PC-3 (cell line): ENCODE measurements around the gene MYO5B.

Source experiments
- CTCF ChIP-seq: fragments of 300-600 bp; sonication (generic); conservative IDR thresholded peaks from 2 replicates; pipeline ENCODE4 v1.5.1; 2017; ENCODE audit warnings: antibody characterized with exemption, low read depth, mild to moderate bottlenecking, low read length
- EZH2 ChIP-seq: fragments of 300-600 bp; sonication (generic); IDR thresholded peaks from one replicate; pipeline ENCODE4 v1.6.1; 2017; ENCODE audit warnings: antibody characterized with exemption, mild to moderate bottlenecking, low read length; ENCODE audit not compliant: unreplicated experiment
- EZH2phosphoT487 ChIP-seq: fragments of 300-600 bp; sonication (generic); IDR thresholded peaks from 2 replicates; pipeline ENCODE4 v1.6.1; 2018; ENCODE audit warnings: mild to moderate bottlenecking, antibody characterized with exemption, low read length, borderline replicate concordance

GRCh38 chr18:50170004-50170403, 24.9 kb downstream of the MYO5B start:
- TF ChIP-seq CTCF (no peak; the same call in 1 of the 2 replicates), EZH2 (no peak), EZH2phosphoT487 (no peak)
